ENCODE results near the gene SMPD2.
"Not testable (repeated sequence)": the region's sequence is repeated elsewhere in the genome, so short reads cannot be mapped to it uniquely, and the experiment has no call there.

SMPD2 gene

DNA sequence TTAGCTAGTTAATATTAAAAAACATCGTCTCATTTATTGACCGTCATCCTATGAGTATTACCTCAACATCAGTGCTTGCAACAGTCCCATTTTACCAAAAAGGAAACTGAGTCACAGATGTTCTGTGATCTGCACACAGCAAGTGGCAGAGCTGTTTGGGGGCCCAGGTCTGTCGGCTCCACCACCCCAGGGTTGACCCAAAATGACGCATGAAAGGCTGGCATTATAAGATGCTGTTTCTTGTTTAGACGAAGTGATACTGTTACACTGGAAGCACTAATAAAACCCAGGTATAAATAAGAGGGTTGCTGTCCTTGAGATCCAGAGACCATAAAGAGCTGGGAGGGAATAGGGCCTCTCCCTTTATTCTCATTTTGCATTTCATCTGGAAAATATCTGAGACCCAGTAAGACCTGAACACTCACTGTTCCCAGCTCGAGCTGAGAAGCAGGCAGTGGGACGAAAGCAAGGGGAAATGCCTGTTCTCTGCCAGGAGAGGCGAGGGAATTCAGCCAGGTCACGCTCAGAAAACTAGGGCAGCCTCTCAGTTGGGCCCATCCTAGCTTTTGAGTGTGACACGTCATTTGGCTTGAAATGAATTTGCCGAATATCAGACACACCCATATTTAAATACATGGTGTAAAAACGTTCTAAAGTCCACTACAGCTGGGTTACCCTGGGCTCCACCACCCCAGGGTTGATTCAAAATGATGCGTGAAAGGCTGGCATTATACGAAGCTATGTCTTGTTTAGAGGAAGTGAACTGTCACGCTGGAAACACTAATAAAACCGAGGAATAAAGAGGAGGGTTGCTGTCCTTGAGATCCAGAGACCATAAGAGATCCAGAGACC lies 16.4 kb downstream of the SMPD2 start:
- no peak for DNase-seq
- in situ Hi-C loops (cut with MboI; ENCODE audit: low pct_unique_long_range_greater_than_20kb, low sequenced_read_pairs), result no loop called here

- no peak for DNase-seq
- in situ Hi-C loops (cut with MboI; ENCODE audit: low pct_unique_long_range_greater_than_20kb, low sequenced_read_pairs), result no loop called here
Measured at GRCh38 chr6:109457562-109457996, 17.1 kb downstream of the SMPD2 start.

GRCh38 chr6:109458774-109459531 lies 18.4 kb downstream of the SMPD2 start:
- in situ Hi-C loops (cut with MboI; ENCODE audit: low pct_unique_long_range_greater_than_20kb, low sequenced_read_pairs), result no loop called here
- peak; percentile 70 for DNase-seq

DNA sequence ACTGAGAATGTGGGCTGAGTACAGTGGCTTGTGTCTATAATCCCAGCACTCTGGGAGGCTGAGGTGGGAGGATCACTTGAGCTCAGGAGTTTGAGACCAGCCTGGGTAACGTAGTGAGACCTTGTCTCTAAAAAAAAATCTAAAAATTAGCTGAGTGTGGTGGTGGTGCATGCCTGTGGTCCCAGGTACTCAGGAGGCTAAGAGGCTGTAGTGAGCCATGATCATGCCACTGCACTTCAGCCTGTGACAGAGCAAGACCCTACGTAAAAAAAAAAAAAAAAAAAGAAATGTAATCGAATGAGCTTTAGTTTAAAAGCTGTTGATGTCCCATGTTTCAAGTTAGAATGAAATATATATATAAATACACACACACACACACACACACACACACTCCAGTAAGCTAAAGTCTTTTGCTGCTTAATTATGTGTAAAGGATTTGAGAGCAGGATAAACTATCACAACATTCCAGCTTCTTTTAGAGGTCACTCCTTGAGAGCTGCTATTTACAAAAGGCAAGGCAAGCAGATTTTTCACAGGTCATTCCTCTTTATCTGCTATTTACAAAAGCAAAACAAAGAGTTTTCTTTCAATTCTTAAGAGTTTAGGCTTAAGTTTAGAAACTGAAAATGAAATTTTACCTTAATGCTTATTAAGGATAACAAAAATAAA lies 19.8 kb downstream of the SMPD2 start:
- in situ Hi-C loops (cut with MboI; ENCODE audit: low pct_unique_long_range_greater_than_20kb, low sequenced_read_pairs), result no loop called here
- no peak for DNase-seq

DNA sequence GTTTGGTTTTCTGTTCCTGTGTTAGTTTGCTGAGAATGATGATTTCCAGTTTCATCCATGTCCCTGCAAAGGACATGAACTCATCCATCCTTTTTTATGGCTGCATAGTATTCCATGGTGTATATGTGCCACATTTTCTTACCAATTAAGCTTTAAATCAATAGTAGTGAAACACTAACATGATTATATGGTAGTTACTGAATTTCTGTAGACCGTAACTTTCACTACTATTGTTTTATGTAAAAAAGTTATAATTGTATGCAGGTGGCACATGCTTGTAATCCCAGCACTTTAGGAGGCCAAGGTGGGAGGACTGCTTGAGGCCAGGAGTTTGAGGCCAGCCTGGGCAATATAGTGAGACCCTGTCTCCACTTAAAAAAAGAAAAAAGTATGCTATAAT lies 20.7 kb downstream of the SMPD2 start:
- in situ Hi-C loops (cut with MboI; ENCODE audit: low pct_unique_long_range_greater_than_20kb, low sequenced_read_pairs); DNase-seq: not testable (repeated sequence)

DNA sequence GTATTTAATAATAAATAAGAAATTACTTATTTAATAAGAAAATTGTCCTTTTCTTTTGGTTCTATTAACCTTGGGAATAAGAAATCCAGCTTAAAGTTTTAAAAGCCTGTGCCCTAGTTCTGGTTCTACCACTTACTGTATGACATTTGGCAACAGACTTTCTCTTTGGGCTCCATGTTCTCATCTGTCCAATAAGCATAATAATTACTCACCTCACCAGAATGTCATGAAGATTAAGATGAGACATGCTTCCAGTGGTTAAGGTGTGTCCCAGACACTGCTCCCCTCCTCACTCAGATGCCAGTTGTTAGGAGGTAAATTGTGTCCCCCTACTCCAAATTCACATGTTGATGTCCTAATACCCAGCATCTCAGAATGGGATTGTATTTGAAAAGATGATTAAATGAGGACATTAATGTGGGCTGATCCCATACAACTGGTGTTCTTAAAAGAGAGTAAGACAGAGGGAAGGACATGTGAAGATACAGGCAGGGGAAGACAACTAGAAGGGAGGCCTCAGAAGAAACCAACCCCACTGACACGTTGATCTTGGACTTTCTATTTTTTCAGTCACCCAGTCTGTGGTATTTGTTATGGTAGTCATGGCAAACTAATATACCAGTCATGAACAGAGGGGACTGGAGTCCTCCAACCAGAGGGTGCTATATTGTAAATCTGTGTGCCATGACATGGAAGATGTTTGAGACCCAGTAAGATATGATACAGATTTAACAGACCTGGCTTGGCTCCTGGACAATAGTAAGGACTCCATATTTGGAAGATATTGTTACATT lies 21.4 kb downstream of the SMPD2 start:
- DNase-seq, result no peak
- in situ Hi-C loops (cut with MboI; ENCODE audit: low pct_unique_long_range_greater_than_20kb, low sequenced_read_pairs), result no loop called here

DNA sequence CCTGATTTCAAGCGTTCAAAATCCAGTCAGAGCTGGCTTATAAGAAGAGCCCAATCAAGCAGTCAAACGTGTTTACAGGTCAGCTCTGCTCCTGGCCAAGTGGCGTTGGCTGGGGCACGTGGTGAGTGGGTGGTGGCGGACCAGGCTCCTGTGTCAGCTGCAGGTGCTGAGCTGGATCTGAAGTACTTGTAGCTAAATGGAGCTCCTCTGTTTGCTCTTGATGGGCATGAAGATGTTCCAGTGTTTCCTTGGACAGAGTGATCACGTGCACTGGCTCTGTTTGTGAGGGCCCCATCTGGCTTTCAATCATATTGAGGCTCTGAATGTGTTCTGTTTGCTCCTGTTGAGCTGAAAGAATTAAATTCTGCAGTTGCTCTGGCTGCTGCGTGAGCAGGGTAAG lies 25.2 kb downstream of the SMPD2 start:
- in situ Hi-C loops (cut with MboI; ENCODE audit: low pct_unique_long_range_greater_than_20kb, low sequenced_read_pairs), result no loop called here
- no peak for DNase-seq

- no peak for DNase-seq
- in situ Hi-C loops (cut with MboI; ENCODE audit: low pct_unique_long_range_greater_than_20kb, low sequenced_read_pairs), result no loop called here
Measured at GRCh38 chr6:109466212-109466923, 25.8 kb downstream of the SMPD2 start.

DNA sequence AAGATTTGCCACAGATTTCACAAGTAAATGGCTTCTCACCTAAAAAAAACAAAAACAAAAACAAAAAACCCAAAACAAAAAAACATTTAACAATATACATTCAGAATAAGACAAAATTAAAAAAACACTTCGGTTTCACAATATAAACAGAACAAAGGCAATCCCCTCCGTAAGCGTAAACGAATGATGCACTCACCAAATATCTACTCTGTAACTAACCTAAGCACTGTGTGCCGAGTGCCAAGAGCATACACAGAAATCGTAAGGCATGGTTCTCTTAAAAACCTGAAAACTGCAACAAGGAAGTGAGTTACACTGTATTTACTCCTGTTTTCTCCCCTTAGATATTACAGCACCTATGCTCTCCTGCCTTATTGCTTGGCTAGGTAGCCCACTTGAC lies 27.2 kb downstream of the SMPD2 start:
- DNase-seq, result no peak
- in situ Hi-C loops (cut with MboI; ENCODE audit: low pct_unique_long_range_greater_than_20kb, low sequenced_read_pairs), result no loop called here

GRCh38 chr6:109469591-109470189 lies 29.2 kb downstream of the SMPD2 start:
- in situ Hi-C loops (cut with MboI; ENCODE audit: low pct_unique_long_range_greater_than_20kb, low sequenced_read_pairs), result no loop called here
- no peak for DNase-seq

- DNase-seq, result no peak
- in situ Hi-C loops (cut with MboI; ENCODE audit: low pct_unique_long_range_greater_than_20kb, low sequenced_read_pairs), result no loop called here
Measured at GRCh38 chr6:109471105-109471810, 30.7 kb downstream of the SMPD2 start.

DNA sequence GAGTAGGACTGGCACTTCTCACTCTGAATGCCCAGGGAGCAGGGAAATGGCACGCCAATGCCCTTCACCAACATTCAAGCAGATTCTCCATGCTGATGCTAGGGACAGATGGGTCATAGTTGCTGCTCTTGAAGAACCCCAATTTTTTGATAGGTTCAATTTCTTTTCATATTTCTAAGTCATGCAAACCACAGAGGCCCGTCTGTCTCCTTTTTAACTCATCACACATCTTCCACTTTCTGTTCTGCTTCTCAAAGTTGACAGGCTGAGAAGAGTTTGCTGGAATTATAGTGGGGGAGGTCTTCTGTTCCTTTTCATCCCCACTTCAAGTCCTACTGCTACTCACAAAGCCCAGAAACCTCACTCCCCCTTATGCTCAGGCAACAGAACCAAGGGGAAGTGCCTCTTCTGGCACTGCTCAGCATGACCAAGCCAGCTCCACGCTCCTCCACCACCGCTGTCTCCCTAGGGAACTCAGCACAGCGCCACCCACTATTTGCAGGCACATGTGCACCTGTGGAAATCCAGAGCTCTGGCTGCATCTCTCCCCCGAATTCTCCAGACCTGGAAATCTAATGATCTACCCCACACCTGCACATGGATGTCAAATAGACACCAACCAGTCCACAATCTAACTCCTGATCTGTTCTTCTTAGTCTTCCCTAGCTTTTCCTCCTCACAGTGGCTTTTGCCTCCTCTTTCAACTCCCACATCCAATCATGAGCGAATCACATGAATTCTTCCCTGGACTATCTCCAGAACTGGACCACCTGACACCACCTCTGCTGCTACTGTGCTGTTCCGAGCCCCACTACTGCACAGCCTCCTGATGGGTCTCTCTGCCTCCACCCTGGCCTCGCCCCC lies 31.8 kb downstream of the SMPD2 start:
- DNase-seq, result no peak
- in situ Hi-C loops (cut with MboI; ENCODE audit: low pct_unique_long_range_greater_than_20kb, low sequenced_read_pairs), result no loop called here

DNA sequence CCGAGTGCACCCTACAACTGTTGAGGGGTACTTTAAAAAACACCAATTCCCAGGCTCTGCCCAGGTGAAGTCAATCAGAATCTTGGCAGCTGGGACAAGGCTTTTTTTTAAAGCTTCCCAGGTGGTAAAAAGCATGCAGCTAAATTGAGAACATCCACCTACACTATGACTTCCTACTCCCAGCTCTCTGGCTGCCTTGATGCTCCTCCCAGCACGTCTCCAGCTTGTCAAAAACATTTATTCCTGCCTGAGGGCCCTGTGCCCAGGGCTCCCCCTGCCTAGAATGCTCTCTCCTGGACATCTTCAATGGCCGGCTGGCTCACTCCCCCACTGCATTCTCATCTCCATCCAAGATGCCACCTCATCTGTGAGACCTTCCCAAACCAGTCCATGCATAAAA lies 32.6 kb downstream of the SMPD2 start:
- no peak for DNase-seq
- in situ Hi-C loops (cut with MboI; ENCODE audit: low pct_unique_long_range_greater_than_20kb, low sequenced_read_pairs), result no loop called here

DNA sequence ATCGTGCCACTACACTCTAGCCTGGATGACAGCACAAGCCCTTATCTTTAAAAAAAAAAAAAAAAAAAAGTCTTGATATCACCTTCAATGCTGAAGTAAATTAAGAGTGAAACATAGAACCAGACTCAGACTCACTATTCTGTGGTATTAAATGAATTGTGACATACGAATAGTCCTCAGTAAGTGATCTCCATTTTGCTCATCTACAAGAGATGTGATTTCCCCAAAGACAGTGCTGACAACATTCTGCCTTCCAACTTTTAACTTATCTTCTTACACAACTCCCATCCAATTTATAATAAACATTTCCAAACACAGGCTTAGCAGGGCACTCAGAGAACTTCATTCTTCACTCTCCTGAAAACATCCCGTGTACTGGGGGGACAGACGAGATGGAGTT lies 34.5 kb downstream of the SMPD2 start:
- no peak for DNase-seq
- in situ Hi-C loops (cut with MboI; ENCODE audit: low pct_unique_long_range_greater_than_20kb, low sequenced_read_pairs), result no loop called here

DNA sequence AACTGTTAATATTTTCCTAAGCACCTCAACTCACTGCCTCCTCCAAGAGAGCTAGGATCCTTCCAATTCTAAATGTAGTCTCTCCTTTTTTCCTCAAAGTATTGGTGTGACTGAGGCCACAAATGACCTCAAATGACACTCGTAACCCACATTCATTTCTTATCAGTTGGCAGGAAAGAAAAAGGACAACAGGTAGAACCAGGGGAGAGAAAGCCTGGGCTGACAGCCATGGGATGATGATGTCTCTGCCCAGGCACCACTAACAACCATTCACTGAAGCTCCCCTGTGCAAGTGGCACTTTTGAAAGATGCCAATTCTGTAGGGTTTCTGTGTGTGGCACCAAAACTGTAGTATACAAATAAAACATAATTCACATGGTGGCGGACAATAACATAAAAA lies 35.1 kb downstream of the SMPD2 start:
- in situ Hi-C loops (cut with MboI; ENCODE audit: low pct_unique_long_range_greater_than_20kb, low sequenced_read_pairs), result no loop called here
- no peak for DNase-seq

GRCh38 chr6:109477184-109477583 lies 36.7 kb downstream of the SMPD2 start:
- DNase-seq, result no peak
- in situ Hi-C loops (cut with MboI; ENCODE audit: low pct_unique_long_range_greater_than_20kb, low sequenced_read_pairs), result no loop called here

GRCh38 chr6:109477725-109478124 lies 37.2 kb downstream of the SMPD2 start:
- no peak for DNase-seq
- in situ Hi-C loops (cut with MboI; ENCODE audit: low pct_unique_long_range_greater_than_20kb, low sequenced_read_pairs), result no loop called here
